OCI-M2 (cell line): ENCODE results near the gene PTH1R.

Source experiments
- DNase-seq: peaks from one replicate; lab custom pipeline; 2025; ENCODE audit not compliant: unreplicated experiment; lab: John Stamatoyannopoulos, UW

Gene PTH1R

DNA sequence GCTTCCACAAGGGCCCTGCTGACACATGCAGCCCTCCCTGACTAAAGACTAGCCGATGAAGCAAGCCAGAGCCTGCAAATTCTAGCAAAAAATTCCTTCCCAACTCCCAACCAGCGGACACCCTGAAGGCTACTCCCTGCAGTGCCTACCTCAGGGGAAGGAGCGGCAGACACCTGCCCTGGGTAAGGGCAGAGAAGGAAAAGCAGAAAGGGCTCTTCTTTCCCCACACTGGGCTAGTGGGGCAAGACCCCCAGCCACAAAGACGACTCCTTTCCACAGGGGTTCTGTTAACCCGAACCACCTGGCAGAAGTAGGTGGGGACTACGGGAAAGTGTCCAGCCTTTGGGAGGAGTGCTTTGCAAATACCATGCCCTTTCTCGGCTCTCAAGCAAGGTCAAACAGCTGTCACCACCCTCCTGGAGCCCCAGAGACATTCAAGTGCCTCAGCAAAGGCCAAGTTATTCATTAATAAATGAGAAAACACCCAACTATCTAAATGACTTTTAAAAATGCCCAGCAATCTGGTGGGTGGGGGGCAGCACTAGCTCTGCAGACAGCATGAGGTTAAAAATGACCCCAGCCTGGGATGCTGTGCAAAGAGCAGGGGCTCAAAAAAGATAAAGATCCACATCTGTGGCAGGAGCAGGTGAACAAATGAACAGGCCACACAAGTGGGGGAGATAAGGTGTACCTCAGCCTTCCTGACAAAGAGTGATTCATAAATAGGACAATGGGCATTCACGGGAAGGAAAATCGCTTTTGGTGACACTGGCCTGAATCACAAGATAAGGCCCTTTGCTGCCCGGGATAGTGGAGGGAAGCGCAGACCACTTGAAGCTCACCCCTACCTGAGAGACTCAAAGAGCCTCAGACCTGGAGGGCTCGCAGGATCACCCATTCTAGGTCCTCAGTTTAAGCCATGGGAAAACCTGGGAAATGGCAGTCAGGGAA is 66.0 kb downstream of the PTH1R start:
- DNase-seq, result no peak

GRCh38 chr3:46944191-46944590 is 66.7 kb downstream of the PTH1R start:
- no peak for DNase-seq

- no peak for DNase-seq
These were observed 68.9 kb downstream of the PTH1R start for GRCh38 chr3:46946416-46946815.

DNA sequence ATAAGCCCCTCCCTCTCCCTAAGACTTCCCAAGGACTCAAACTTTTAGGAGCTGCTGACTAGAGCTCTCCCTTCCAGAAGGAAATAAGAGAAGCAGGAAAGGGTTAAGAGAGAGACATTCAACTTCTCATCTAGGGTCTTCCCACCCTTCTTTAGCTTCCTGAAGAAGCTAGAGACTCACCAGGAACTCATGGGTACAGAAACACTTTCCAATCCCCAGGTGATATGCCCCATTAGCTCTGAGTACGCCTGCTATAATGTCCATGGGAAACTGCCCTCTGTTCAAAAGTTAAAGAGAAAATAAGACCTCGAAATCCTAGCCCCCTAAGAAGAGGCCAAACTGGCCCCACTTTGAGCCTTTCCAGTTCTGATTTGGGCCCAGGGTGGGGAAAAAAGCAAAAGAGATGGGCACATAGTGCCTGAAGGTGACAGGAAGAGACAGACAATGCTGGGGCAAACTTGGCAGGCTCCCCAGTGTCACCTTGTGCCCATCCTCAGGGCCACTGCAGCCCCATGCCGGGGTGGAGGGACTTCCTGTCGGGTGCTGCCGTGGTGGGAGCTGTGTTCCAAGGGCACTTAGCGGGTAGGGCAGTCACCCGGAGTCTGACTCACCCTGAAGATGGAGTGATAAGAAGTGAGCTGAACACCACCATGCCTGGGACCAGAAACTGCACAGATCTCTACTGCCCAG is 69.5 kb downstream of the PTH1R start:
- DNase-seq, result no peak

DNA sequence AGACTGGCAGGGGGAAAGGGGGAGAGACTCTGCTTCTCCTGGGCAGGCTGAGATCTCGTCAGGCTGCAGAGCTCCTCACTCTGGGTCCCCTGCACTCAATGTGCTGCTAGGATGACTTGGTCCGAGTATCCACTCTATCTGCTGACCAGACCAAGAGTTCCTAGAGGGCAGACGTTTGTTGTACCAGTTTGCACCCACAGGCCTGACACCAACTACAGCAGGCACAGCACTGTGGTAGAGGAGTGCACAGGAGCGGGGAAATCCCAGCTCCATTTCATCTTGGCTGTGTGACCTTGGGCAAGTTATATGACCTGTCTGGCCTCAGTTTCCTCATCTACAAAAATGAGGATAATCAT is 70.0 kb downstream of the PTH1R start:
- no peak for DNase-seq

GRCh38 chr3:46947981-46948791 is 70.7 kb downstream of the PTH1R start:
- DNase-seq, result no peak

DNA sequence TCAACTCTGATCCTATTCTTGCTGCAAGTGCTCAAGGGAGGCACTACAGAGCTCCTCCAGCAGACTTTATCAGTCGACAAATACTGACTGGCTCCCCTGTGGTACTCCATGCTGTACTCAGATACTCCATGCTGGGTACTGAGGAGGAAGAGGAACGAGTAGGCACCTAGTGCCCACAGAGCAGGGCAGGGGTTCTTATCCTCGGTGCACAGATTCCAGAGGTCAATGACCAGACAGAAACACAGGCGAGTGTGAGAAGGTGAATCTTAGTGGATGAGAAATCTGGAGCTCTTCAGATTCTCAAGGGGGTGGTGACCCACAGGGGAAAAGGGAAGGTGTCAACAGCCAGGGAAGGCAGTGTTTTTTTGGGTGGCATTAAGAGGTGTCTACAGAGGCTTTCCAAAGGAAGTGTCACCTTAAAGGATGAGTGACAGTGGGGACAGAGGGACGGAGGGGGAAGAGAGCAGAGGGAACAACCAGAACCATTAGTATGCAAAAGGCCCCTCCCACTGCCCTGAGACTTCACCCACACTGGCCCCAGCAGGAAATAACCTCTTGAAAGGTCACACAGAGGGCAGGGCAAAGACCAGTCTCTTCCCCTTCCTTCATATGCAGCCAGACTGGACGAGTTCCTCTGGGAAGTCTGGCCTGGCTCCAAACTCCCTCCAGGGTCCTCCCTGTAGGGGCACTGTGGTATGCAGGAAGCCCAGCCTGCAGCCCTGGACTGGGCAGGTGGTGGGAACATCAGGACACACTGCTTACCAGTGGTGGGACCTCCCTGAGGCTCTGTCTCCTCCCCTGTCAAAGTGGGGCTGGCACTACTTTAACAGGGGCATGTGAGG is 71.5 kb downstream of the PTH1R start:
- no peak for DNase-seq

- no peak for DNase-seq
These were observed 72.7 kb downstream of the PTH1R start for GRCh38 chr3:46950177-46950576.

- DNase-seq, result no peak
These were observed 73.2 kb downstream of the PTH1R start for GRCh38 chr3:46950650-46951241.

DNA sequence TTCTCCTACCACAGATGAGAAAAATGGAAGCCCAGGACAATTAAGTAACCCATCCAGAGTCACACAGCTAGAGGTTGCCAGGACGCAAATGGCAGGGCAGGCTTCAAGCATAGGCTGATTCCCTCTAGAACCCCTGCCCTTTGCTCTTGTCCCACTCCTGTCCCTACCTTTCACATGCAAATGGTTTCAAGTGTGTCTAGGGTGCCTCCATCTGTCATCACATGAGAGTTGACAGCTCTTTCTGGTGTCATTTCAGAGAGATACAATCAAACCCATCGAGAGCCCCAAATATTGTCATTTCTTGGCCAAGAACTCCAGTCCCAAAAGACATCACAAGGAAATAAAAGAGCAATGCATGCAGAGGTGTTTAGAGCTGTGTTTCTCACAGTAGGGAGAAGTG is 75.3 kb downstream of the PTH1R start:
- DNase-seq, result no peak
